ENCODE measurements around the gene CDH4.
A peak's percentile ranks its signal among the peaks of the same experiment; 100 is the strongest.

Gene CDH4

GRCh38 chr20:61891476-61891875 lies 639.4 kb downstream of the CDH4 start:
- DNase-seq (ENCODE audit: low read depth, low spot score) = no peak
- H3K4me3 ChIP-seq (ENCODE audit: low read depth, low read length) = no peak overlapping the region
- TF ChIP-seq CTCF (IDR thresholded peaks at IDR 0.05; ENCODE audit: low read depth, low read length) = no peak
- in situ Hi-C loops (cut with HindIII; ENCODE audit: low sequenced_read_pairs) = no loop called here

- DNase-seq (ENCODE audit: low read depth, low spot score) = no peak
- no peak for TF ChIP-seq CTCF (IDR thresholded peaks at IDR 0.05; ENCODE audit: low read depth, low read length)
- in situ Hi-C loops (cut with HindIII; ENCODE audit: low sequenced_read_pairs) = no loop called here
- H3K4me3 ChIP-seq (ENCODE audit: low read depth, low read length) = no peak overlapping the region
Measured at GRCh38 chr20:61891916-61892649, 640.0 kb downstream of the CDH4 start.

- no peak overlapping the region for H3K4me3 ChIP-seq (ENCODE audit: low read depth, low read length)
- DNase-seq (ENCODE audit: low read depth, low spot score) = no peak
- in situ Hi-C loops (cut with HindIII; ENCODE audit: low sequenced_read_pairs) = no loop called here
- no peak for TF ChIP-seq CTCF (IDR thresholded peaks at IDR 0.05; ENCODE audit: low read depth, low read length)
Measured at GRCh38 chr20:61895016-61895415, 643.0 kb downstream of the CDH4 start.

- in situ Hi-C loops (cut with HindIII; ENCODE audit: low sequenced_read_pairs) = no loop called here
- H3K4me3 ChIP-seq (ENCODE audit: low read depth, low read length) = no peak overlapping the region
- TF ChIP-seq CTCF (IDR thresholded peaks at IDR 0.05; ENCODE audit: low read depth, low read length) = no peak
- DNase-seq (ENCODE audit: low read depth, low spot score) = no peak
Measured at GRCh38 chr20:61895686-61896057, 643.6 kb downstream of the CDH4 start.

- no peak overlapping the region for H3K4me3 ChIP-seq (ENCODE audit: low read depth, low read length)
- TF ChIP-seq CTCF (IDR thresholded peaks at IDR 0.05; ENCODE audit: low read depth, low read length) = peak; percentile 89
- in situ Hi-C loops (cut with HindIII; ENCODE audit: low sequenced_read_pairs) = no loop called here
- peak; percentile 27 for DNase-seq (ENCODE audit: low read depth, low spot score)
Measured at GRCh38 chr20:61896058-61896961, 644.2 kb downstream of the CDH4 start.

- no peak for TF ChIP-seq CTCF (IDR thresholded peaks at IDR 0.05; ENCODE audit: low read depth, low read length)
- no peak for DNase-seq (ENCODE audit: low read depth, low spot score)
- no peak overlapping the region for H3K4me3 ChIP-seq (ENCODE audit: low read depth, low read length)
- in situ Hi-C loops (cut with HindIII; ENCODE audit: low sequenced_read_pairs) = no loop called here
Measured at GRCh38 chr20:61897401-61898295, 645.6 kb downstream of the CDH4 start.

Data from astrocyte of the spinal cord (primary cell).